K562 (cell line): Measurements from ENCODE around the gene TNIK. TPM values are rescaled to one million over a fixed set of nuclear protein-coding genes. Genes with fewer than 3 reads are reported as not detected.

Experiments
- EP300 ChIP-seq: IDR thresholded peaks from 2 replicates; pipeline ENCODE4 v1.6.1; 2012; ENCODE audit warnings: low read length, improper control_type of control experiment
- ETS2 ChIP-seq: IDR thresholded peaks from 2 replicates; pipeline ENCODE4 v1.6.1; 2016; ENCODE audit warnings: borderline replicate concordance, missing genetic modification characterization, mild to moderate bottlenecking, moderate library complexity, missing compliant biosample characterization; ENCODE audit not compliant: poor library complexity, severe bottlenecking
- HMG20A ChIP-seq: fragments of 450-650 bp; formaldehyde crosslinking; conservative IDR thresholded peaks from 2 replicates; pipeline ENCODE4 v1.4.0; 2020; ENCODE audit warnings: mild to moderate bottlenecking, mixed read lengths
- JUND ChIP-seq, 2 experiments: IDR thresholded peaks; 2 replicates in 1 of 2; 3 replicates in 1 of 2; pipeline ENCODE4 v1.6.1; 2011; ENCODE audit warnings: borderline replicate concordance in 2 of 2, low read depth in 2 of 2, low read length in 2 of 2, improper control_type of control experiment in 1 of 2, missing biosample characterization in 1 of 2, missing genetic modification characterization in 1 of 2, missing genetic modification reagents in 1 of 2
- MNT ChIP-seq, 2 experiments: fragments of 450-650 bp; conservative IDR thresholded peaks; 2 replicates each; pipeline ENCODE4 v1.6.1; 2017; ENCODE audit warnings: mild to moderate bottlenecking in 2 of 2, moderate library complexity in 2 of 2
- PYGO2 ChIP-seq: fragments of 450-650 bp; IDR thresholded peaks from 2 replicates; pipeline ENCODE4 v1.6.1; 2016; ENCODE audit warnings: mild to moderate bottlenecking, missing genetic modification characterization, moderate library complexity, missing compliant biosample characterization
- RCOR1 ChIP-seq, 2 experiments: IDR thresholded peaks; 2 replicates each; pipeline ENCODE4 v1.6.1; 2012; ENCODE audit warnings: low read depth in 2 of 2, low read length in 2 of 2, borderline replicate concordance in 1 of 2, improper control_type of control experiment in 1 of 2
- SETDB1 ChIP-seq: IDR thresholded peaks from one replicate; pipeline ENCODE4 v1.6.1; 2012; ENCODE audit warnings: low read length, control low read depth, inconsistent platforms
- SIRT6 ChIP-seq: IDR thresholded peaks from one replicate; pipeline ENCODE4 v1.6.1; 2012; ENCODE audit warnings: low read depth, mild to moderate bottlenecking, control low read depth, inconsistent platforms, low read length, moderate library complexity
- SMARCA4 ChIP-seq: fragments of 450-650 bp; IDR thresholded peaks from 2 replicates; pipeline ENCODE4 v1.6.1; 2016
- SMARCC2 ChIP-seq: fragments of 450-650 bp; IDR thresholded peaks from 2 replicates; pipeline ENCODE4 v1.6.1; 2017; ENCODE audit warnings: antibody characterized with exemption, moderate library complexity, mild to moderate bottlenecking, low read depth
- TCF7 ChIP-seq: sonication (generic); IDR thresholded peaks from 2 replicates; pipeline ENCODE4 v1.6.1; 2016; ENCODE audit warnings: antibody characterized with exemption, borderline replicate concordance
- YY1 ChIP-seq, 3 experiments: IDR thresholded peaks; 2 replicates each; pipeline ENCODE4 v1.6.1; 2011; ENCODE audit warnings: low read length in 2 of 3, mild to moderate bottlenecking in 2 of 3, moderate library complexity in 2 of 3, borderline replicate concordance in 1 of 3, control low read depth in 1 of 3, low read depth in 1 of 3; ENCODE audit not compliant: insufficient read depth in 3 of 3, insufficient replicate concordance in 2 of 3, control insufficient read depth in 1 of 3, insufficient read length in 1 of 3; ENCODE audit errors: extremely low read depth in 1 of 3
- ZBTB5 ChIP-seq: fragments of 450-650 bp; IDR thresholded peaks from 2 replicates; pipeline ENCODE4 v1.6.1; 2017; ENCODE audit warnings: antibody characterized with exemption
- ZFP36 ChIP-seq: fragments of 150-350 bp; IDR thresholded peaks from 2 replicates; pipeline ENCODE4 v1.6.1; 2018; ENCODE audit warnings: low read length, low read depth; ENCODE audit not compliant: partially characterized antibody
- polyA plus RNA-seq, 8 experiments: library from polyadenylated mRNA; depleted of rRNA in 4 of 8; stranded (reverse) in 5 of 8; unstranded in 3 of 8; fragments of >200 nt; fragmentation: Nextera tagmentation in 2 of 8; fragmentation: Illumina TruSeq in 1 of 8; extraction: Ambion mirVana in 2 of 8; extraction: Trizol in 1 of 8; gene quantifications; 2 replicates each; pipeline versions ENCODE4 v1.2.1 to v1.2.3, GENCODE V29; 2011 to 2014; ENCODE audit warnings: inconsistent platforms in 1 of 8, missing spikeins in 1 of 8
- total RNA-seq, 7 experiments: library from RNA; depleted of rRNA in 6 of 7; stranded (reverse); fragments of >200 nt in 6 of 7; fragmentation: Illumina TruSeq in 2 of 7; extraction: Trizol in 2 of 7; gene quantifications; 2 replicates each; pipeline versions ENCODE4 v1.2.1 to v1.2.3, GENCODE V29; 2011 to 2021; ENCODE audit warnings: low replicate concordance in 1 of 7

Gene TNIK
- total and polyA plus RNA-seq, 9 of the 15 experiments (the other 6 are each of a cell fraction or from before 2014, with no cell fraction given), result 6.6 to 39.0 (median 24.7) TPM

GRCh38 chr3:171317171-171317570 lies 143.0 kb downstream of the TNIK start (continued):
- TF ChIP-seq RCOR1 (IDR thresholded peaks at IDR 0.05; ENCODE audit: borderline replicate concordance in 1 of 2, low read depth in 2 of 2, low read length in 2 of 2) (peak in 1 of 2 experiments; percentile 67; a peak in 1 of 4 replicates), TCF7 (no peak), MNT (conservative IDR thresholded peaks at IDR 0.05) (0 out of 4 replicates have a peak, but pooled peaks of 1 of the 2 experiments have one; percentile 18), EP300 (peak; percentile 46; the same call in 1 of the 2 replicates), SMARCC2 (no peak), ZFP36 (peak; percentile 21), SETDB1 (no peak), SIRT6 (no peak), YY1 (IDR thresholded peaks at IDR 0.05; ENCODE audit: borderline replicate concordance in 1 of 3, control insufficient read depth in 1 of 3, extremely low read depth in 1 of 3, insufficient read depth in 3 of 3, insufficient read length in 1 of 3, insufficient replicate concordance in 2 of 3, low read depth in 1 of 3, low read length in 2 of 3) (peak in 1 of 3 experiments; percentile 48), PYGO2 (tag) (no peak), JUND (IDR thresholded peaks at IDR 0.05; ENCODE audit: borderline replicate concordance, low read depth, low read length) (no peak), JUND (tag; IDR thresholded peaks at IDR 0.05; ENCODE audit: borderline replicate concordance, low read depth, low read length) (peak; percentile 46; the same call in 2 of the 3 replicates), ZBTB5 (no peak), HMG20A (CRISPR knock-in tag) (no peak), SMARCA4 (peak; percentile 55; the same call in 1 of the 2 replicates), ETS2 (tag) (no peak)
